Tongue (tissue), 2 donors: ENCODE measurements around the gene POLDIP3. TPM values are rescaled to one million over a fixed set of nuclear protein-coding genes. Genes with fewer than 3 reads are reported as not detected.
"Not testable (repeated sequence)": the region's sequence is repeated elsewhere in the genome, so short reads cannot be mapped to it uniquely, and the experiment has no call there.

Experiments
- DNase-seq: peaks from one replicate; pipeline ENCODE4 v3.0.0-alpha.2; 2015
- total RNA-seq: library from RNA; depleted of rRNA; stranded (reverse); fragments of >200 nt; gene quantifications from one replicate; pipeline ENCODE4 v1.2.3, GENCODE V29; 2014

The POLDIP3 gene
- total RNA-seq, 1 donor from 2014 or later: 34.6 TPM

- no peak for DNase-seq
Observed at GRCh38 chr22:42619261-42620063, 4.8 kb upstream of the POLDIP3 start.

DNA sequence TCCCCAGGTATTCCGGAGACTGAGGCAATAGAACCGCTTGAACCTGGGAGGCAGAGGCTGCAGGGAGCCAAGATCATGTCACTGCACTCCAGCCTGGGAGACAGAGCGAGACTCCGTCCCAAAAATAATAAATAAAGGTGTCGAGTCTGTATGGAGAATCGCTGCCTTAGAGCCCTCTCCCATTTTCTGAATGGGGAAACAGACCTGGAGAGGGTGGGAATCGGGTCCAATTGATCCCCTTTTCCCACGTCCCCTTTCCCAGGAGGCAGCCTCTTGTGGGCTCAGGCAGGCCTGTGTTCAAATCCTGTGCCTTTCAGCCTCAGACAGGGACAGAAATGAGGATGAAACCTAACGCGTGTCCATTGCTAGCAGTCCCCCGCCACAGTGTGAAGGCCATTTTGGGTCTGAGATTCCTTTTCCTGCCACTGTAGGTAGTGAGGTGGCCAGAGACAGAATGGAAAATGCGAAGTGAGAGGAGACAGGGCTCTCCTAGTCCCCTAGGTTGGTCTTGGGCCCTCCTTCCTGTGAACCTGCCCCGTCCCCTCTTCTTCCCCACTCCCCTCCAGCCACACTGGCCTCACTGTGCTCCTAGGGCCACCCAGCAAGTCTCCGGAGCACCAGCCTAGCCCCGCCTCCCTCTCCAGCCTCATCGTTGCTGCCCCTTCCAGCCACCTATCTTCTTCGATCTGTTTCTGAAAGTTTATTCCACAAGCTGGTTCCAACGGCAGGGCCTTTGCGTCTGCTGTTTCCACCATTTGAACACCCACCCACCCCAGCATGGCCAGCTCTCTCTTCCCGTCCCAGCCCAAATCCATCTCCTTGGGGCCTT is 2.7 kb upstream of the POLDIP3 start:
- no peak for DNase-seq

DNA sequence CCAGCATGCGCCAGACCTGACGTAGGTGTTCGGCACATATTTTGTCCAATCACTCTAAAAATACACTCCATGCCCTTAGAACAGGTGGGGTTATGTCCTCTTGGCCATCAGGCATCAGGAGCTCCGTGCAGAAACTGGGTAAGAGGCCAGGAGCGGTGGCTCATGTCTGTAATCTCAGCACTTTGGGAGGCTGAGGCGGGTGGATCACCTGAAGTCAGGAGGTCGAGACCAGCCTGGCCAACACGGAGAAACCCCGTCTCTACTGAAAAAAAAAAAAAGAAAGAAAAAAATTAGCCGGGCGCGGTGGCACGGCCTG is 1.1 kb upstream of the POLDIP3 start:
- DNase-seq: not testable (repeated sequence)

DNA sequence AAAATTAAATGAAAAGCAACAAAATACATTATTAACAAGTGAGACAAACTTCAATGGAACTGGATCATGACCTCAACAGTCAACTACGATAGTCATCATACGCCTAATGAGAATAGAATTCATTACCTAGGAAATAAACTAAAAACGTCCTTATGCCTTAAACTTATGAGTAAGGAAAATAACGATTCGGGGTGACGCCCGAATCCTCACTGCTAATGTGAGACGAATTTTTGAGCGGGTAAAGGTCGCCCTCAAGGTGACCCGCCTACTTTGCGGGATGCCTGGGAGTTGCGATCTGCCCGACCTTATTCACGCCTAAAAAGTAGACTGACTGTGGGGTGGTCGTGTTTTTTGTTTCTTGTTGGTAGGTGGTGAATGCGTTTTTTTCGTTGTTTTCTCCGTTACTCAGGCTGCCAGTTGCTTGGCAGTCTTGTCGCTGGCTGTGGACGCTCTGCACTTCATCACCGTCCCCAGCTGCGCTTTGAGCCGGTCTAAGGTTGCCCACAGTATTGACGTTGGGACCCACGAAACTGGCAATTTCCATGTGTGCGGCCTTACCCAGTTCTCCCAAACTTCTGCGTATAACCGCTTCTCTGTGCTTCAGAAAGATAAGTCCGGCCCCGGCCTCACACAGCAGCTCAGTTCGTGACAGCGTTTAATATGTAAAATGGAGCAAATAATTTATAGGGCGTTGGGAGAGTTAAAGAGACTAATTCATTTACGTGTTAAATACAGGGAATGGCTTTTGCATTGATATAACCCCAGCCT is 593 bp upstream of the POLDIP3 start:
- DNase-seq: peak; percentile 98

DNA sequence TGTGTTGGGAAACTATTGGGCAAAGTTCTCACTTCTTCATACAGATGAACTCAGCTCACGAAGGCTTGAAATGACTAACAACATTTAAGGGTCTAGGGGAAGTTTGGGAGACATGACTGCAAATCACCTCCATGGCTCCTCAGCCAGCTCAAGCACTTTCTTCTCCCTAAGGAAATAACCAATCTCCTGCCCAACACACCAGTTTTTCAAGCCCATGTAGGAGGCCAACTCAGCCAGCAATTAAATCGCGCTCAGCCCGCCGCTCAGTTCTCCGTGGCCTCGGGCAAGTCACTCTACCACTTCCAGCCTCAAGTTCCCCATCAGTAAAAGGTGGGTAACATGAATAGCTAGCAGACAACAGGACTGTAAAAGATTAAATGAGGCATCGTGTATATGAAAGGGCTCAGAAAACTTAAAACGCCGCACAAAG is 796 bp downstream of the POLDIP3 start:
- no peak for DNase-seq

DNA sequence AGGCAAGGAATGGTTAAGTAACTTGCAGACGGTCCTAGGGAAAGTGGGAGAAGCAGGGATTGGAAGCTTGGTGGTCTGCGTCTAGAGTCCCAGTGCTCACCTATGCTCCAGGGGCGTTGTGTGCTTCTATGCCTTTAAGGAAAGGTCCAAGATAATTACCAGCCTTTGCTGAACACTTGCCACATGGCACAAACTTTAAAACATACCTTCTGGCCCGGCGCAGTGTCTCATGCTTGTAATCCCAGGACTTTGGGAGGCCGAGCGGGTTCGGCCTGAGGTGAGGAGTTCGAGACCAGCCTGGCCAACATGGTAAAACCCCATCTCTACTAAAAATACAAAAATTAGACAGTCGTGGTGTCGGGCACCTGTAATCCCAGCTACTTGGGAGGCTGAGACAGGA is 2.3 kb downstream of the POLDIP3 start:
- no peak for DNase-seq

- DNase-seq: no peak
Observed at GRCh38 chr22:42611051-42611450, 3.6 kb downstream of the POLDIP3 start.

DNA sequence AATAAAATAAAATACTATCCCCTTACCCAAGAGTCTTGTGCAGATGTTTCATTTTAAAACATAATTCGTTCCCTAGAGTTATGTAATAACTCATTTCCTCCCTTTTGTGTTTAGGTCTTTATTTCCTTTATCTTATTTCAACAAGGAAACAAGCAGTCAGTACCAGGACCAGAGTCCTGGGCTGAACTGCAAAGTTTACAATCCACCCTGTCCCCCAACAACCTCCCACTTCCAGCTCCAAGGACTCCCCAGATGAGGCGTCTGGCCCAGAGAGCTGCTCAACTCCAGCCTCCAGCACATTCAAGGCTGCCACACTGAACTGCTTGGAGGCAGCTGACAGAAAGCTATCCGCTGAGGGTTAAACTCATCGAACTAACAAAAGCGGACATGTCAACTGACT is 4.5 kb downstream of the POLDIP3 start:
- no peak for DNase-seq

DNA sequence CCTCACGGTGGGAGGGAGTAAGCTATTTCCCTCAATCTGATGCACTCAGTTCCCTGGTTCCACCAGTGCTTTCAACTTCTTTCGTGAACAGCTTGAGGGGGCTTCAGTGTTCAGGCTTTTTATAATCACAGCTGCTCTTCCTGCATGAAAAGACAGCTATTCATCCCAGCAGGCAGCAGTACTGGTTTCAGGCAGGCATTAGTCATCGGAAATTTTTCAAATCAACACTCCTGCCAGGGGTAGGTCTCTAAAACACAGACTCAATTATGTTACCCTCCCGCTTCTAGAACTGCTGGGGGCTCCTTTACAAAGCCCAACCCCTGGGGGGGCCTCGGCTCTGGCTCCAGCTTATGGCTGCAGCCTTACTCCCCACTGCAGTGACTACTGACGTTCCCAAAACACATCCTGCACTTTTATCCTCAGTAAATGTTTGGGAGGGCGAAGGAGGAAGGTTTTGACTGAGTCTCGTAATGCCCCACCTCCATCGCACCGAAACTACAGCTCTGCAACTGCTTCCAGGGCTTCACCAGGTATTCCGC is 5.8 kb downstream of the POLDIP3 start:
- DNase-seq: peak; percentile 74

DNA sequence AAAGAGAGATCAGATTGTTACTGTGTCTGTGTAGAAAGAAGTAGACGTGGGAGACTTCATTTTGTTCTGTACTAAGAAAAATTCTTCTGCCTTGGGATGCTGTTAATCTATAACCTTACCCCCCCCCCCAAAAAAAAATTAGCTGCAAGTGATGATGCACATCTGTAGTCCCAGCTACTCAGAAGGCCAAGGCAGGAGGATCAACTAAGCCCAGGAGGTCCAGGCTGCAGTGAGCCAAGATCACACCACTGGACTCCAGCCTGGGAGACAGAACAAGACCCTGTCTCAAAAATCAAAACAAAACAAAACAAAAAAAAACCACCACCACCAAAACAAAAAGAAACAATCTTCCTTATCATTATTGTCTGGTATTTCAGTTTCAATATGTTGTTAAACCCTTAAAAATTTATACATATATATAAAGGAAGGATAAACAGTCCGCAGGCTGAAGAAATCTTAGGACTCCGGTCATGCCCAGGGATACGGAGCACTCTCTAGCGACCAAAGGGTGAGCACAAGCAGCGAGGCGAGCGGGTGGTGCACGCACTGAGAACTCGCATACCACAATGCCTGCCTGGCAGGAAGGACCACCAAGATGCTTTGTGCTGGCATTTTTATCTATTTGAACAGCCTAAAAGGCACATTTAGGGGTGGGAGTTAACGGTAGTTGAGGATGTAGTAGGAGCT is 6.4 kb downstream of the POLDIP3 start:
- no peak for DNase-seq

DNA sequence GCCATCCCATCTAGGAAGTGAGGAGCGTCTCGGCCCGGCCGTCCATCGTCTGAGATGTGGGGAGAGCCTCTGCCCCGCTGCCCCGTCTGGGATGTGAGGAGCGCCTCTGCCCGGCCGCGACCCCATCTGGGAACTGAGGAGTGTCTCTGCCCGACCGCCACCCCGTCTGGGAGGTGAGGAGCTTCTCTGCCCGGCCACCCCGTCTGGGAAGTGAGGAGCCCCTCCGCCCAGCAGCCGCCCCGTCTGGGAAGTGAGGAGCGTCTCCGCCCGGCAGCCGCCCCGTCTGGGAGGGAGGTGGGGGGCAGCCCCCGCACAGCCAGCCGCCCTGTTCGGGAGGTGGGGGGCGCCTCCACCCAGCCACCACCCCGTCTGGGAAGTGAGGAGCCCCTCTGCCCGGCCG is 7.0 kb downstream of the POLDIP3 start:
- DNase-seq: not testable (repeated sequence)

DNA sequence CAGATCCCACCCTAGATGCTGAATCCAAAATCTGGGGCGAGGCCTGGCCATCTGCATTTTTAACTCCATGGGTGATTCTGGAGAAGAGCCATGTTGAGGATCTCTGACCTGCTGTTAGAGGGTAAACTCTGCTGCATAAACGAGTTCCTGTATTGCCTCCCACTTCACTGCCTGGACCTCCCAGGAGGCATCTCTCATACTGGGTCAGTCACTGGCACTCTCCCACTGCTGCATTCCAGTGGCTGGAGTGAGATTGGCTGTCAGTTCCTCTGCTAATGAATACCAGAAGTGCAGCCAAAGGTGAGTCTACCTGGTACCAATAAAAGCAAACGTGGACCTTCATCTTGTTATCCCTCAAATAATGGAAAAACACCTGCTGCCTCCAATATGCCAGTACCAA is 10.3 kb downstream of the POLDIP3 start:
- DNase-seq: no peak

DNA sequence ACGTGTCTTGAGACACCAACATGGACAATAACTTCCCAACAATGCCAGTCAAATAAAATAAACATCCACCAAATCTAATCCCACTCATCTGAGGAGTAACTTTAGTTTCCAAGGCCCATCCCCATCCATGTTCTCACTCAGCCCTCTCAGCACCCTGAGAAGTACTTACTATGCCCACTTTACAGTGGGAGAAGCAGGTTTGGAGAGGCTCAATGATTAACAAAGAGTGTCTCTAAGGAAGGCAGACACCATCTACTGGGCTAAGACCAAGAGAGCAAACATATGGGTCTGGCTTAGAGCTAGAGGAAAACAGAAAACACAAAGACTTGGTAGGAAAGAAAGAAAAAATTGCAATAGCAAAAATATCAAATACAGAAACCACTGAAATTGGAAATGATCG is 11.3 kb downstream of the POLDIP3 start:
- DNase-seq: no peak

GRCh38 chr22:42602470-42602869 is 12.2 kb downstream of the POLDIP3 start:
- no peak for DNase-seq

GRCh38 chr22:42601879-42602465 is 12.7 kb downstream of the POLDIP3 start:
- DNase-seq: no peak

DNA sequence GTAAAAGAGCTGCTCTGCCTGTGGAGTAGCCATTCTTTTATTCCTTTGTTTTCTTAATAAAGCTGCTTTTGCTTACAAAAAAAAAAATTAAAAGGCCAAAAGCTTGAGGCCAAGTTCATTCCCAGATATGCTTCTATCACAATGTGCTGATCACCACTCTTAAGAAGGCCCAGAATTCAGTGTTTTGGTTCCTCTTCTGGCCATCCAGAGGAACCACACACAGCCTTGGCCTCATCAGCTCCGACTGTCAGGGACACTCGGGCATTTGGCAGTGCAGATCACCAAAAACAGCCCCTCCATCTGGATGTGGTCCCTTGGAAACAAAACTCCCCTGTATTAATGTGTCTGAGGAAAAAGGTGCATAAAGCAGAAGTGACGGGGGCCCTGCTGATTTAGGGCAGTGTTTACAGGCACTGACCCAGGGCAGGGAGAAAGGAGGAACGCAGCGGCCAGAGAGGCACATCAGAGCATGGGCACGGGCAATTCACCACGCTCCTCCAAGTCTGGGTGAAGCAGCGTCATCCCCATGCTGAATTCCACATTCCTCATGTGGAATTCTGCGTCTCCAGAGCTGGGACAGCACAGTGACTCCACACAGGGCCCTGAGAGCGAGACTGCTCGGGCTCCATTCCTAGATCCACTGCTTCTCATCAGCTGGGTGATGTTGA is 17.7 kb downstream of the POLDIP3 start:
- no peak for DNase-seq

DNA sequence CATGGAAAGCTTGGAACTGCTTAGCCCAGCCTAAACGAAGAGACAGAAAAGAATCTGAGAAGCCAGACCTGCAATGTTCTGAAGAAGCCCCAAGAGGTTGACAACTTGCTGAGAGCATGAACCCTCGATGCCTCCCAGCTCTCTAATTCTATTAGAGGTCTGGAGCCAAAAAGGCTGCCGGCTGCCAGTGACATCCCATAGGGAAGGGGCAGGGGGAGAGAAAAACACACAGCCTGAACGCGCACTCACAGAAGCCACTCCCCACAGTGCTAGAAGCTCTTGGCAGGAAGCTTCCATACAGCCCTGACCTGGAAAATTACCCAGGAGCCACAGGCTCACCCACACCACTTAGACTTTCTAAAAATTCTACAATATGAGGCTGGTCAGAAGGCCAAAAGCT is 18.3 kb downstream of the POLDIP3 start:
- DNase-seq: peak; percentile 55

DNA sequence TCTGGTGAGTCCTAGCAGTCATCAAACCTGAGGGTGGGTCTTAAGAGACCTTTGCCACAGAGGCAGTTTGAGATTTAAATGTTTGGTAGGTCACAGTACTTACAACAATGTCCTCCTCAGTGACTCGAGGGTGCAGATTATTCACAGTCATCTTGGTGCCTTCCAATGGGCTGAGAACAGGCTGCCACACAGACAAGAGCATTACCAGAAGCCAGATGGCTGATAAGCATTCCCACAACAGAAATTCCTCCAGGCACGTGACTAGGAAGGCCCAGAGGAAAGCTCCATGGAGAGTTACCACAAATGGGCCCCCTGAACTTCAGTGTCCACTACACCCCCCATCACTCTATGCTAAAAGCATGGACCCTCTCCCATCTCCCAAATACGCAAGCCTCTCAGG is 19.2 kb downstream of the POLDIP3 start:
- no peak for DNase-seq

- no peak for DNase-seq
Observed at GRCh38 chr22:42591987-42592386, 22.7 kb downstream of the POLDIP3 start.

DNA sequence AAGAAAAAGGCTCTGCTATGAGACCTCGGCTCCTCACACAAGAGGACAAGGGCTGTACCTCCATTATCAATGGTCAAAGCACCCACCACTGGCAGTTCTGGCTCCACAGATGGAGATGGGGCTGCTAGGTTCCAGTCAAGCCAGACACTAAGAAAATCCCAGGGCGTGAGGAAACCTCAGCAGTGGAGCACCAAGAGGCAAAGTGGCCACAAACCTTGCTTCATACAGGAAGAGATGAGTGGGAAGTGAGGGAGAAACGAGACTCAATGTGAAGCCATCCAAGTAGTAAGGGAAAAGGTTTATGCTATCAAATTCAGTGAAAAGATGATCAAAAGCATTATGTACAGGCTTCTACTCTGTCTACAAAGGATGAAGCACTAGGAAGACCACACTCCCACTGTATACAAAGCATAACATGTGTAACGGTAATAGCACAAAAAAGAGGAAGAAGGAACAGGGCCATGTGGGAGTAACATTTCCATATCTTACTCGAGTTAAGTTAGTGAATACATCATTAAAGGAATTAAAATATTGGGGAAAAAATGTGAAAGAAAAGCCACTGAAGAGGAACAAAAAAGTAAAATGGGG is 27.0 kb downstream of the POLDIP3 start:
- DNase-seq: no peak

DNA sequence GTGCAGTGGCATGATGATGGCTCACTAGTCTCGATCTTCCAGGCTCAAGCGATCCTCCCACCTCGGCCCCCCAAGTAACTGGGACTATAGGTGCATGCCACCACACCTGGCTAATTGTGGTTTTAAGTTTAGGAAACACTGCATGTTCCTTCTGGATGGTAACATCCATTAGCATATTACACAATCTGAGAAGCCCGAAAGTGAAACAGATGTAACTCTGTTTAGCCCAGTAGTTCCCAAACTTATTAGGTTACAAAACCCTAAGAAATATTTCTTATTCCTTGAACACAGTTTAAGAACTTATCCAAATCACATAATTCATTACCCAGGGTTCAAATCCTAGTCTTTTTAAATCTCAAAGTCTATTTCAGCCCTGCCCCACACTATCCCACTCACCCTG is 28.3 kb downstream of the POLDIP3 start:
- no peak for DNase-seq
